GM18499 (cell line): ENCODE results near the gene TAB2.
A peak's percentile ranks its signal among the peaks of the same experiment; 100 is the strongest.
"Not testable (repeated sequence)": the region's sequence is repeated elsewhere in the genome, so short reads cannot be mapped to it uniquely, and the experiment has no call there.

Experiments used
- ATAC-seq: cut with Tn5 transposase; IDR thresholded peaks from one replicate; pipeline ENCODE4 v1.9.1; 2021; ENCODE audit warnings: moderate number of reproducible peaks; ENCODE audit not compliant: insufficient read depth, unreplicated experiment

TAB2 gene

DNA sequence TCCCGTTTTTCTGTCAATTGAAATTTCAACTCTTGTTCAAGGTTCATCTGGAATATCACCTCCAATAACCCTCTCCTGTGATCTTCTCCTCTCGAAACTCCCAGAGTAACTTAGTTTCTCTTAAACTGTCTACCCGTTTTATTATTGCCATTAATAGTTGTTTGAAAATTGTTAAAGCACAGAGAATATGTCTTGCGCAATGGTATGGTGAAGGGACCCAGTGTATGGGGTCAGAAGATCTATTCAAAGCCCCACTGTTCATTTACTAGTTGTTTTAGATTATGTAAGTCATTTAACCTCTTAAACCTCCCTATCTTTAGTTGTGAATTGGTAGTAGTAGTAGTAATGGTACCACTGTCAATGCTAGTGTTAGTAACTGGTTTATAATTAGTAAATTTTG, 6.2 kb upstream of the TAB2 start:
- no peak for ATAC-seq

DNA sequence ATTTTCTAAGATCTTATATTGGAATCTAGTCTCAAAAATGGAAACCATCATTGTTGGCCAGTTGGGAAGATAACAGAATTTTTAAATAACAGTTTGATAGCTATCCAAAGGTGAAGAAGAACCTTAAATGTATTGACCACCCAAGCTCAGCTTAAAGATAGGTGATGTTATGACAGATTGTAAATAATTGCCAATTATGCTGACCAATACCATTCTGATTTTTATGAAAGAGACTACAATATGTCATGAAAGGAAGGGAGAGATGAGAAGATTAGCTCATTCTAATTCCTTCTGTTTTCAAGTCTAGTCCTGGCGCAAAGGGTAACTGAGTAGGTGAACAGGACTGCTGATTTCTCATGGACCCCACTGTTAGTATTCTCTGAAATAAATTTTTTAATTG, 5.7 kb upstream of the TAB2 start:
- no peak for ATAC-seq

DNA sequence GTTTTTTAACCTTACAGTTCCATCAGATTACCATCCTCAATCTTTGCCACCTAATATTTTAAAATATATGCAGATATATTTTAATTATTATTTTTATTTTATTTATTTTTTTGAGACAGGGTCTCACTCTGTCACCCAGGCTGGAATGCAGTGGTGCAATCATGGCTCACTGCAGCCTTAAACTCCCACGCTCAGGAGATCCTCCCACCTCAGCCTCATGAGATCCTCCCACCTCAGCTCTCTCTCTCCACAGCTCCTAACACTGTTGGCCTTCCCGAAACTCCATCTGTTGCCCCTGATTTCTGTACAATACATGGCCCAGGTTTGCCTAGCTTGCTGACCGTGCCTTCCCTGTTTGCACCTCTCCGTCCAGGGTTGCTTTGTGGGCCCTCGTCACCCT, 4.4 kb upstream of the TAB2 start:
- no peak for ATAC-seq

DNA sequence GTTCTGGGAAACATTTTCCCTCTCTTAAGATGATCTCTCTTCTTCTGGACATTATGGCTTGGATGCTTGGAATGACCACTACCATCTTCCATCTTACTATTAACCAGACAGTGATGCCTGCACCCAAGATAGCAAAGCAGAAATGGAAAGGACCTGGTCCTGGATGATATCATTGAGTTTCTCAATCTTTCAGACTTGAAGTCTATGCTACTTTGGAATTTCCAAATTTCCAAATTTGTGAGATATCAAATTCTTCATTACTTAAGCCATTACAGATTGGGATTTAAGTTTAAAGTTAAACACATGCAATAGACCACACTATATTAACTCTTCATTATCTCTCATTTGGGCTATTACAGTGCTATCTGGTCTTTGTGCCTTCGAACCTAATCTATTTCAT, 3.7 kb upstream of the TAB2 start:
- ATAC-seq = no peak

DNA sequence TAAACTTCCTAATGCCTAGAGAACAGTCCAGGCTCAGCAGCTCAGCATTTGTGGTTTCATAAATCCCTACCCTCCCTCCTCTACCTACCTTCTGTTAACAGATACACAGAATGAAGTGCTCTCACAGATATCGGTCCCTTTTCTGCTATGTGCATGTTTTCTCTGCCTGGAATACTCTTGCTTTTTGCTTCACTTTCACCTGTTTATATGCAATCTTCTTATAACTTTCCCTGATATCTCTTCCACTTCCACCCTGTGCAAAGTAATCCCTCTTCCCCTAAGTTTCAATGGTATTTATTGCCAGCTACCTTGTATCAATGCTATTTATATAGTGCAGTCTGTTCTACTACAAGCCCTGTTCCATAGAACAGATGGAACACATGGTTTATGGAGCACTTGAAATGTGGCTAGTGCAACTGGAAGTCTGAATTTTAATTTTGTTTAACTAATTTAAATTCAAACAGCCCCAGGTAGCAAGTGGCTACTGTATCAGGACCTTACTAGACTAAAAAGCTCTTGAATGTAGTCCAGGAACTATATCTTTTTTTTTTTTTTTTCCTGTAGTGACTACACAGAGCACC, 3.1 kb upstream of the TAB2 start:
- no peak for ATAC-seq

DNA sequence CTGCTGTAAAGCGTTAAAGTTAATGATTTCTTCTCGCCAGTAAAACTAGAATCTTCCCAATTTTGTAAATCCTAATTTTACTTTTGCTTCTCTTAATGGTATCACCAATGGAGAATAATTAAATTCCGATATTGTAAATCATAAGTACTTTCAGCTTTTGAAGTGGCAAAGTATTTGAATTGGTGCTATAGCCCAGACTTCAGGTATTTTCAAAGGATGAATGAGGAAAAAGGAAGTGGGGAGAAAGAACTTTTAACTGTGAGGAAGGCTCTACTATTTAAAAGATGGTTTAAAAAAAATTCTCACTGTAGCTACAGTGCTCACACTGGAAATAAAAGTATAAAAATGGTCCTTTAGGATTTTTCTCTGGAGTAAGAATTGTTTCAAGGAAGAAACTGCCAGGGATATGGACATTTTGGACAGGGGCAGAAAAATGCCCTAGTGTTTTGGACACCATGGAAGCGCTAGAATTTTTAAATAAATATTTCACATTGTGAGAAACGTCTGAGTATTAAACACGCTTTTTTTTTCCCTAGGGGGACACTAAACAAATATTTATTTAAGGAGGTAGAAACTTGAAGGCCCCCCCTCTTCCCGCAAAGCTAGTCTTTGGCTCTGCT, 1.3 kb upstream of the TAB2 start:
- ATAC-seq = no peak

DNA sequence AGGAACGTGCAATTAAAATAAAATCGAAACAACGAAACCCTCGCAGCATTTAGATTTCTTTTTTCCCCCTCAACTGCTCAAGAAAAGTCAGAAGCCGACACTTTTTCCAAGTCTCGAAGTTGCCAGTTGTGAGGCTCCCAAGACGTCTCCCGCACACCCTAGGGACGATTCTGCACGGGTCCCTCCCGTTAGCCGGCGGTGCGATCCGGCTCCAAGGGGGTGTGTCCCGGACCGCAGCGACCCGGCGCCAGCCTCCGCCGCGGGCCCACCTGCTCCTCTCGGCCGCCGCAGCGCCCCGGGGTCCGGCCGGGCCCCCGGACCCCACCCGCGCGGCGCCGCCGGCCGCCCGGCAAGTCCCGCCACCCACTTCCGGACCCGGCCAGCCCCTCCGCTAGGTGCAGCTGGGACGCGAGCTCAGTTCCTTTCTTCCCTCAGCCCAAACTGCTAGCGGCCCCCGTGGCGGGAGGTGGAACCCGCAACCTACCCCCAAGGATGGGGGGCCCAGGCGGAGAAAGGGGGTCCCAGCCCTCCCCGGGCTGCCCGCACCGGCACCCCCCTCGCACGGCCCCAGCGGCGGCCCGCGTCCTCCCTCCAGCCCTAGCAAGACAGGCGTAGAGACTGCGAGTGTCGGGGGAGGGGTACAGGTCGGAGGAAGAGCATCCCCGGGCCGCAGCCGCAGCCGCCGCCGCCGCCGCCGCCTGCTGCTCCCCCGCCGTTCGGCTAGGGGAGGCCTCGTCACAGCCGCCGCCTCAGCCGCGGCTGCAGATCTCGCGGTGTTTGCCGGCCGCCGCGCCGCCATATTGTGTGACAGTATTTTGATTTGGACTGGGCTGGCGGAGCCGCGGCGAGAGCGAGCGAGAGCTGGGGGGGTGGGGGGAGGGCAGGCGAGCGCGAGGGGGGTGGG, 520 bp upstream of the TAB2 start:
- peak; percentile 68 for ATAC-seq

DNA sequence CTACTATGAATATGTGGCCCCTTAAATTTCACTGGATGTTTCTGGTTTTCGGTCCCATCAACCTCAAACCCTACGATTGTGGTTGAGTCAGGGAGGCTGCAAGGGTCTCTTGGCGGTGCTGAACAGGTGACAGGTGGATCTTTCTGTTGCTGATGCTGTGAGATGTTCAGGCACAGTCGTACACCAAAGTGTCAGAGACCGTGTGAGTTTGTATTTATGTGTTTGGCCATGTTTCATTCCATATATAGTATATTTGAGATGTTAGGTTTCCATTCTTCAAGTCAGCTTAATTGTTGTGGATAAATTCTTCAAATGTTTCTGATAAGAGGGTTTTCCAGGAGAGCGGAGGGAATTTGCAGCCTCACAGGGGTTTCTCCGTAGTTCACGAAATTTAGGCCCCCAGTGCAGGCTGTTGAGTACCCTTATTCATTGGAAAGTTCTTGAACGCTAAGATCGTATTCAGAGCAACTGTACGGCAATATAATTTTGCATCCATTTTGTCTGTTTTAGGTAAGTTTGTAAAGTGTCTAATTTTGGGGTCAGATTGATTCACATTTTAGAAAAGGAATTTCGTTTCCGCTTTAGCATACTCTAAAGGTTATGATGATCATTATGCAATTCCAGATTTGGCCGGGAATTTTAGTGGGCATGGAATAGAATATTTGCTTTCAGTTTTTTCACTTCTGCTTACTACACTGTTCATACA, 1.2 kb downstream of the TAB2 start:
- no peak for ATAC-seq

DNA sequence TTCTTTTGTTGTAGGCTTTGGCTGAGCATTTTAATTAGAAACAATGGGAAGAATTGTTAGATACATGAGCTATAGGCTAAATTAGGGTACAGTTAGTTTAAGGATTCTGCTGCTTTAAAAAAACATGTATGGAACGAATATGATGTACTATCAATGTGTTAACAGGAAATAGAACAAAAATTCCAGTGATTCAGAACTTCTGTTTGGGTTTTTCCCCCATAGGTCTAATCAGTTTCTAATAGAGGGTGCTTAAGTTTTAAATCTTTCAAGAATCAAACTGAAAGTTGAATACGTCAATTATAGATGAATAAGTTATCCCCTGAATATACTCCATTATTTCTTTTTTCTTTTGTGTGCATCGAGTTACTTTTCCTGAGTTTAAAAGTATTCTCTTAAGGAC, 1.9 kb downstream of the TAB2 start:
- ATAC-seq = no peak

DNA sequence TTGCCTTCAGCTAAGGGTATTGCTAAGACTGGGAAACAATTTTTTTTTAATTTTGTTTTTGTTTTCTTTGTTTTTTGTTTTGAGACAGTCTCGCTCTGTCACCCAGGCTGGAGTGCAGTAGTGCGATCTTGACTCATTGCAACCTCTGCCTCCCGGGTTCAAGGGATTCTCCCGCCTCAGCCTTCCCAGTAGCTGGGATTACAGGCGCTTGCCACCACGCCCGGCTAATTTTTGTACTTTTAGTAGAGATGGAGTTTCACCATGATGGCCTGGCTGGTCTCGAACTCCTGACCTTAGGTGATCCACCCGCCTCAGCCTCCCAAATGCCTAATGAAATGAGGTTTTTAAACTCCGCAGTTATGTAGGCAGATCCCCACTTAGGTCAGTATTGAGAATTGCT, 2.5 kb downstream of the TAB2 start:
- not testable (repeated sequence) for ATAC-seq

DNA sequence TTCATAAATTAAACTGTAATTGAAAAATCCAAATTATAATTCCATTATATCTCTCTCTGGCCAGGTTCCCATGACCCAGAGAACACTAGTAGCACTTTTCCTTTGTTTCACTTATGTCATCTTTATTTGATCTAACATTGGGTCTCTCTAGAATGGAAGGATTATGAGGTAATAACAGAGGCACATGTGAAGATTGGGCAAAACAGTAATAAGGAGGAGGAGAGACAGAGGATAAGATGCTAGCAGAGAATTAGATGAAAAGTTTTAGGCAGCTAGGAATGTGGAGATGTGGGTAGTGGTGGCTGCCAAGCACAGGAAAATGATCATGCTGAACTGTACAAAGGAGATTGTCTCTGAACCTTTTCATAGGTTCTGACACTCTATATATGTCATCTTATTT, 3.3 kb downstream of the TAB2 start:
- no peak for ATAC-seq

DNA sequence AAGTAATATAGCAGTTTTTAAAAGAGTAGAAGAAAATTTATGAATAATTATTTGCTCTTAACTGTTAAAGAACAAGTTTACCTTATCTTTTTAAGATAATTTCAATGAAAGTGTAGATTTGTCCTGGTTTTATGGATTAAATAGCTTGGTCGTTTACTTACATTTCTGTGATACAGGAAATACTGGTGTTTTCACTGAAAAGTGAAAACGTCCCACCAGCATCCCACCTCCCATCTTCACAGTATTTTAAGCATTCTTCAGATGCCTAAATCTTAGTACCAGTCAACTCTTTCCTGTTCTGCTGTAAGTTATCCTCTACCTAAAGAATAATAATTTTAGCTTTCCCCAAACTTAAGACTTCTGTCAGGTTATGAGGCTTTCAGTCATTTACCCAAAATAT, 5.8 kb downstream of the TAB2 start:
- ATAC-seq = no peak

DNA sequence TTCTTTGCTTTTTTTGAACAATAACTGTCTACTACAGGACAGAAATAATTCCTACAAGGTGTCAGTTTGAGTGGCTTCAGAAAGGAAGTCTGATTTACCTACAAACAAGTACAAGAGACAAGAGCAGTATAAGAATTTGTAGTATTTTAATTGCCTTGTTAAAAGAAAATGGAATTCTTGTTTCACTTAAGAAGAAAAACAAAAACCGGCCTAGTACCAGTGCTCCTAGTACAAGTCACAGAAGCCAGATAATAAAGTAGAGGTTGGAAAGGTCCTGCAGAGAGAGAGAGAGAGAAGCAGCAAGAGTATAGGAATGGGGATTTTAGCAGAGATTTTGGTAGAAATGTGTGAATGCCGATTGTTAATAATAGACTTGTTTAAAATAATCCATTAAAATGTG, 6.4 kb downstream of the TAB2 start:
- no peak for ATAC-seq

DNA sequence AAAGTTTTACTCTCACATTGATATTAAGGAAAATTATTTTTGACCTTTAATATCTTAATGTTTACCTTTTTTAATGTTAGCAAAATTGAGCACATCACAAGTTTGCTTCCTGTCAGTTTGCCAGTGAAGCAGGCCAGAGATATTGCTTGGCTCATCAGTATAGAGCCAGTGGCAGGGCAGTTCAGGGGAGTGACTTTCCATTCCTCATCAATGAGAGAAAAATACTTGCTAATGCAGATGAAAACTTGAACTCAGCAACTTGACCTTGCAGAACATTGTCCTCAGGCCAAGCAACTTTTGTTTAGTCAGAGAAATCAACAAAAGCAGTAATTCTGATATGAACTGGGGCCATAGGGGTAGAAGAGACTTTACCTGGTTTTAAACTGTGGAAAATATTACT, 6.9 kb downstream of the TAB2 start:
- no peak for ATAC-seq

DNA sequence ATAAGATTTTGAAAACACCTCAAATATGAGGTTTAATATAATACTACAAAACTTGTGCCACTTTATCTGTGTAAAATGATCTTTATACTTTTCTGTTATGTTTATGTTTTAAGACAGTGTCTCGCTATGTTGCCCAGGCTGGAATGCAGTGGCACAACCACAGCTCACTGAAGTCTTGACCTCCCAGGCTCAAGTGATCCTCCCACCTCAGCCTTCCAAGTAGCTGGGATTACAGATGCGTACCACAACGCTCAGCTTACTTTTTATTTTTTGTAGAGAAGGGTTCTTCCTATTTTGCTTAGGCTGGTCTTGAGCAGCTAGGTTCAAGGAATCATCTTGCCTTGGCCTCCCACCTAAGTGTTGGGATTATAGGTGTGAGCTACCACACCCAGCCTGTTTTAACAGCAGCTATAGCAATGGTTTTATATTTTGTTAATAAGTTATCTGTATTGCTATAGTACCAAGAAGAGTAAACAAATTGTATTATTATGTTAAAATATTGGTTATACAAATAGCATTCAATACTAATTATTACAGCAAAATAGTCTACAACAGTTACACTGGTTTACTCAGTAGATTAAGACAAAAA, 8.2 kb downstream of the TAB2 start:
- no peak for ATAC-seq

DNA sequence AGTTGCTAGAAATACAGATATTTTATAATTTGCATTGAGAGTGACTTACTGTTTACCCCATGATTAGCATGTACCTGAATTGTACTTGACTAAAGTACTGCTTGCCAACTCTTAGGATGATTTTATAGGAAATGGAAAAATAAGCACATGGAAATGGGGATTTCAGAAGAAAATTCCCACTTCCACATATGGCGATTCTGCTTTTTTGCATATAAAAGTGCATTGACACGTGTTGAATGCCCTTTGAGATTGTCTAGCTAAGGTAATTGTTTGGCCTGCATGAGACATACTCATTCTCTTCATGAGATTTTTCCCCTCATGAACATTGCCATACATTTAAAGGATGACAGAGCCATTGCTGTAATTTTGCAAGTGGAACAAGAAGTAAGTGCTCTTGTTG, 10.1 kb downstream of the TAB2 start:
- no peak for ATAC-seq

DNA sequence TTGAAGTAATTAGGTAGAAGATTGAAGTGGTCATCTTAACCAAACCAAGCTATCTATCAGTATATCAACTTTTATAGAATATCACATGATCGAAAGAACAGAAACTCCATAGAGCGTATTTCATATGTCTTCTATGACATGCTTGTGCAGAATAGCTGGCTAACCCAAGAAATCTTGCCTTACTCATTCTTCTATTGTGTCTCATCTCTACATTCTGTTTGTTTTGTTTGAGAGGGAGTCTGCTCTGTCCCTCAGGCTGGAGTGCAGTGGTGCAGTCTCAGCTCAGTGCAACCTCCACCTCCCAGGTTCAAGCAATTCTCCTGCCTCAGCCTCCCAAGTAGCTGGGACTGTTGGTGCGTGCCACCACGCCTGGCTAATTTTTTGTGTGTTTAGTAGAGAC, 10.6 kb downstream of the TAB2 start:
- ATAC-seq = no peak

DNA sequence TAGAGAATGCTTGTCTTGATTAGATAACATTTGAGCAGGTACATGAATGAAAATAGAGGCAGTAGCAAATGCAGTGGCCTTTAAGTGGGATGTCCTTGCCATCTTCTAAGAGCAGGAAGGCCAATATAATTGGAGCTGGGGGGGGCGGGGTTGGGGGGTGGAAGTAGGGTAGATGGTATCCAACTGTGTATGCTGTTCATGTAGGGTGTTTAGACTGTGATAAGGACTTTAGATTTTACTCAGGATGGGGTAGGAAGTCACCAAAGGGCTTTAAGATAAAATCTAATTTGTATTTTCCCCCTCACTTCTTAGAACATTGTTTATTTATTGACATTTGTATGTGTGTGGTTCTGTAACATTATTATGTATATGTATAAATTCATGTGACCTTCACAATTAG, 12.0 kb downstream of the TAB2 start:
- no peak for ATAC-seq

DNA sequence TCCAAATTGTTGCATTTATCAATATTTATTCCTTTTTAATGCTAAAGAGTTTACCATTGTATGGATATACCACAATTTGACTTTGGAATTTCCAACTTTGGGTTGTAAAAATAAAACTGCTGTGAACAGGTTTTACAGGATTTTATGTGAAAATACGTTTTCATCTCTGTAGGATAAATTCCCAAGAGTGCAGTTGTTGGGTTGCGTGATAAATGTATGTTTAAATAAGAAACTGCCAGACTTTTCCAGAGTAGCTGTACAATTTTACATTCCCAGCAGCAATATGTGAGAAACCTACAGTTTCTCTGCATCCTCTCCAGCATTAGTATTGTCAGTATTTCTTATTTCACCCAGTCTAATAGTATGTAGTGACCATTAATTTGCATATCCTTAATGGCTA, 12.6 kb downstream of the TAB2 start:
- no peak for ATAC-seq

DNA sequence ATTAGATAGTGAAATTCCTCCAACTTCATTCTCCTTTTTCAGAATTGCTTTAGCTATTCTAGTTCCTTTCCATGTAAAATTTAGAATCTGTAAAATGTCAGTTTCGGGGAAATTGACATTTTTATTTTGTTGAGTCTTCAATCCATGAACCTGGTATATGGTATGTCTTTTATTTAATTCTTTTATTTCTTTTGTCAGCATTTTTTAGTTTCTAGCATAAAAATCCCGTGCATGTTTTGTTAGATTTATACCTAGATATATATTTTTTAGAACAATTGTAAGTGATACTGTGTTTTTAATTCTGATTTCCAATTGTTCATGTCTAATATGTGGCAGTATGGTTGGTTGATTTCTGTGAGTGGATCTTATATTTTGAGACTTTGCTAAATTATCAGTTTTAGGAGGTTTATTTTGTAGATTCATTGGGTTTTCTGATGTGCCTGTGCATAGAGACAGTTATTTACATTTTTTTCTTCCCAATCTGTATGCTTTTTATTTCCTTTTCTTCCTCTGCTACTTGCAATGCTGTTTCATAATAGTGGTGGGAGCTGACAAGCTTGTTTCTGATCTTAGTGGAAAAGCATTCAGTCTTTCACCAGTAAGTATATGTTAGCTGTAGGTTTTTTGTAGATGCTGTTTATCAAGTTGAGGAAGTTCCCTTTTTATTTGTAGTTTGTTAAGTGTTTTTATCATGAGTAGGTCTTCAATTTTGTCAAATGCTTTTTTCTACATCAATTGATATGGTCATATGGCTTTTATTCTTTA, 13.7 kb downstream of the TAB2 start:
- no peak for ATAC-seq
